A549 treated with Mapracorat at 1 μM for 4 hours (cell line): ENCODE results near the gene USP24. TPM values are rescaled to one million over a fixed set of nuclear protein-coding genes. Genes with fewer than 3 reads are reported as not detected.

ENCODE experiments used
- total RNA-seq: library from RNA; stranded (reverse); fragments of 200-300 nt; extraction: Qiagen RNA extraction; gene quantifications from 5 replicates; pipeline ENCODE4 v1.2.3, GENCODE V29; 2022

USP24 gene, protein sequence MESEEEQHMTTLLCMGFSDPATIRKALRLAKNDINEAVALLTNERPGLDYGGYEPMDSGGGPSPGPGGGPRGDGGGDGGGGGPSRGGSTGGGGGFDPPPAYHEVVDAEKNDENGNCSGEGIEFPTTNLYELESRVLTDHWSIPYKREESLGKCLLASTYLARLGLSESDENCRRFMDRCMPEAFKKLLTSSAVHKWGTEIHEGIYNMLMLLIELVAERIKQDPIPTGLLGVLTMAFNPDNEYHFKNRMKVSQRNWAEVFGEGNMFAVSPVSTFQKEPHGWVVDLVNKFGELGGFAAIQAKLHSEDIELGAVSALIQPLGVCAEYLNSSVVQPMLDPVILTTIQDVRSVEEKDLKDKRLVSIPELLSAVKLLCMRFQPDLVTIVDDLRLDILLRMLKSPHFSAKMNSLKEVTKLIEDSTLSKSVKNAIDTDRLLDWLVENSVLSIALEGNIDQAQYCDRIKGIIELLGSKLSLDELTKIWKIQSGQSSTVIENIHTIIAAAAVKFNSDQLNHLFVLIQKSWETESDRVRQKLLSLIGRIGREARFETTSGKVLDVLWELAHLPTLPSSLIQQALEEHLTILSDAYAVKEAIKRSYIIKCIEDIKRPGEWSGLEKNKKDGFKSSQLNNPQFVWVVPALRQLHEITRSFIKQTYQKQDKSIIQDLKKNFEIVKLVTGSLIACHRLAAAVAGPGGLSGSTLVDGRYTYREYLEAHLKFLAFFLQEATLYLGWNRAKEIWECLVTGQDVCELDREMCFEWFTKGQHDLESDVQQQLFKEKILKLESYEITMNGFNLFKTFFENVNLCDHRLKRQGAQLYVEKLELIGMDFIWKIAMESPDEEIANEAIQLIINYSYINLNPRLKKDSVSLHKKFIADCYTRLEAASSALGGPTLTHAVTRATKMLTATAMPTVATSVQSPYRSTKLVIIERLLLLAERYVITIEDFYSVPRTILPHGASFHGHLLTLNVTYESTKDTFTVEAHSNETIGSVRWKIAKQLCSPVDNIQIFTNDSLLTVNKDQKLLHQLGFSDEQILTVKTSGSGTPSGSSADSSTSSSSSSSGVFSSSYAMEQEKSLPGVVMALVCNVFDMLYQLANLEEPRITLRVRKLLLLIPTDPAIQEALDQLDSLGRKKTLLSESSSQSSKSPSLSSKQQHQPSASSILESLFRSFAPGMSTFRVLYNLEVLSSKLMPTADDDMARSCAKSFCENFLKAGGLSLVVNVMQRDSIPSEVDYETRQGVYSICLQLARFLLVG (N-terminal part only)
- total RNA-seq, result 13.1 to 14.0 TPM (median 13.7 TPM) in 5 replicates

DNA sequence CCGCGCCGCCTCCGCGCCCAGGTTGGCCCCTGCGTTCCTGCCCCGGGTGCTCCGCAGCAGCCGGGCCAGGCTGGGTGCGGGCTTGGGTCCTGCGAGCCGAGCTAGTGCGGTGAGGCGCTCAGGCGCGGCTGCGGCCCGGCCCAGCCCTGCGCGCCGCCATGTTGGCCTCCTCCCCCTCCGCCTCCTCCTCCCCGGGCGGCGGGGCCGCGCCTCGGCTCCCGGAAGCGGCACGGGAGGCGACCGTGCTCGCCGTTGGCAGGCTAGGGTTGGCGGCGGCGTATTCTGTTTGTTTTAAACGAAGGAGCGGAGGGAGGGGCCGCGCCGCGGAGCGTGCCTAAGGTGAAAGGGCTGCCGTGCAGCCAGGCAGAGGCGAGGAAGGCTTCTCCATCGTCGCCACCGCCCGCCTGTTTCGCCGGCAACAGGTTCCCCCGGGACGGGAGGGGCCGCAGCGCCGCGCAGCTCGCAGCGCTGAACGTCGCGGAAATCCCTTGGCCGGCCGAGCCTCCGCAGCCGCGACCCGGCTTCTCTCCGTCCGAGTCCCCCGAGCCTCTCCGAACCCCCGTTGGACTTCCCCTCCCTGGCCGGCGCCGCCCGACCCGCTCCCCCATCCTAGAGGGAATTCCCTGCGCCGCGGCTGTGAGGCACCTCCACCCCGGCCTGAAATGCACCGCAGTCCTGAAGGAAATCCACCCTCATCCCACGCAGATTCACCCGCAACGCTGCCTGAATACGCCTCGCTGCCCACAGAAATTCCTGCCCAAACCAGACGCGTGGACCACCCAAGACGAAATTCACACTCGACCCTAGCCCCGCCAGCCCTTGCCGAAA, at the start of gene USP24:
USP24 (minus strand) TSS at position 171 of the 828 bp plus-strand sequence. CDS start 251 bp downstream, outside the sequence.

DNA sequence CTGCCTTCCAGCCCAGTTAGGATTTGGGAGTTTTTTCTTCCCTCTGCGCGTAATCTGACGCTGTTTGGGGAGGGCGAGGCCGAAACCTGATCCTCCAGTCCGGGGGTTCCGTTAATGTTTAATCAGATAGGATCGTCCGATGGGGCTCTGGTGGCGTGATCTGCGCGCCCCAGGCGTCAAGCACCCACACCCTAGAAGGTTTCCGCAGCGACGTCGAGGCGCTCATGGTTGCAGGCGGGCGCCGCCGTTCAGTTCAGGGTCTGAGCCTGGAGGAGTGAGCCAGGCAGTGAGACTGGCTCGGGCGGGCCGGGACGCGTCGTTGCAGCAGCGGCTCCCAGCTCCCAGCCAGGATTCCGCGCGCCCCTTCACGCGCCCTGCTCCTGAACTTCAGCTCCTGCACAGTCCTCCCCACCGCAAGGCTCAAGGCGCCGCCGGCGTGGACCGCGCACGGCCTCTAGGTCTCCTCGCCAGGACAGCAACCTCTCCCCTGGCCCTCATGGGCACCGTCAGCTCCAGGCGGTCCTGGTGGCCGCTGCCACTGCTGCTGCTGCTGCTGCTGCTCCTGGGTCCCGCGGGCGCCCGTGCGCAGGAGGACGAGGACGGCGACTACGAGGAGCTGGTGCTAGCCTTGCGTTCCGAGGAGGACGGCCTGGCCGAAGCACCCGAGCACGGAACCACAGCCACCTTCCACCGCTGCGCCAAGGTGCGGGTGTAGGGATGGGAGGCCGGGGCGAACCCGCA, 175.7 kb downstream of the USP24 start, which contains the start of gene PCSK9:
PCSK9 (plus strand) TSS at position 207 of the 741 bp plus-strand sequence; CDS start at position 497, 290 bp downstream.

Other genes starting within 250 kb of the USP24 start
- gene TMEM61, start 234.7 kb downstream of the USP24 start, total RNA-seq, result 0.49 to 0.86 TPM (median 0.63 TPM) in 5 replicates
- not detected in 5 replicates for gene BSND, start 216.4 kb downstream of the USP24 start, total RNA-seq
- 2.0 to 3.8 TPM (median 3.0 TPM) in 5 replicates for gene PCSK9, start 175.8 kb downstream of the USP24 start, total RNA-seq